Hepatocyte (in vitro differentiated cells): Measurements from ENCODE around the gene SREBF1. TPM values are rescaled to one million over a fixed set of nuclear protein-coding genes. Genes with fewer than 3 reads are reported as not detected.

Experiments
- DNase-seq: peaks from one replicate; pipeline ENCODE4 v3.0.0-alpha.2; 2016; ENCODE audit warnings: low spot score
- H2AFZ ChIP-seq: fragments of 200-600 bp; sonication (generic); 2 replicates; pipeline ENCODE4 v1.6.0; 2016; ENCODE audit warnings: antibody characterized with exemption, mild to moderate bottlenecking
- H3K27ac ChIP-seq: fragments of 200-600 bp; sonication (generic); 2 replicates; pipeline ENCODE4 v1.5.1; 2016; ENCODE audit warnings: mild to moderate bottlenecking
- H3K27me3 ChIP-seq: fragments of 200-600 bp; sonication (generic); 2 replicates; pipeline ENCODE4 v1.6.1; 2016
- H3K36me3 ChIP-seq: fragments of 200-600 bp; sonication (generic); replicated peaks from 2 replicates; pipeline ENCODE4 v1.5.1; 2016; ENCODE audit warnings: low read depth; ENCODE audit not compliant: insufficient read depth
- H3K4me1 ChIP-seq: fragments of 200-600 bp; sonication (generic); 2 replicates; pipeline ENCODE4 v1.5.1; 2016; ENCODE audit warnings: mild to moderate bottlenecking, moderate library complexity; ENCODE audit not compliant: insufficient read depth
- H3K4me2 ChIP-seq: fragments of 200-600 bp; sonication (generic); 2 replicates; pipeline ENCODE4 v1.6.0; 2016
- H3K4me3 ChIP-seq: fragments of 200-600 bp; sonication (generic); 2 replicates; pipeline ENCODE4 v1.5.1; 2016; ENCODE audit warnings: mild to moderate bottlenecking
- H3K79me2 ChIP-seq: fragments of 200-600 bp; sonication (generic); 2 replicates; pipeline ENCODE4 v1.6.0; 2017; ENCODE audit warnings: mild to moderate bottlenecking
- H3K9me2 ChIP-seq: fragments of 200-600 bp; sonication (generic); replicated peaks from 2 replicates; pipeline ENCODE4 v1.6.0; 2017; ENCODE audit warnings: mild to moderate bottlenecking; ENCODE audit not compliant: insufficient read depth
- H3K9me3 ChIP-seq: fragments of 200-600 bp; sonication (generic); 2 replicates; pipeline ENCODE4 v1.5.1; 2016; ENCODE audit warnings: low read depth, mild to moderate bottlenecking
- H4K20me1 ChIP-seq: fragments of 200-600 bp; sonication (generic); 2 replicates; pipeline ENCODE4 v1.6.0; 2016; ENCODE audit warnings: mild to moderate bottlenecking; ENCODE audit not compliant: insufficient read depth, poor library complexity, severe bottlenecking
- EZH2 ChIP-seq: fragments of 200-600 bp; sonication (generic); IDR thresholded peaks from 2 replicates; pipeline ENCODE4 v1.6.1; 2016; ENCODE audit warnings: antibody characterized with exemption, mild to moderate bottlenecking, borderline replicate concordance
- EZH2phosphoT487 ChIP-seq: fragments of 200-600 bp; sonication (generic); IDR thresholded peaks from one replicate; pipeline ENCODE4 v1.6.1; 2018; ENCODE audit warnings: antibody characterized with exemption, mild to moderate bottlenecking, low read depth, moderate library complexity; ENCODE audit not compliant: unreplicated experiment, severe bottlenecking
- WGBS: methylation state at CpG from one replicate; pipeline ENCODE4 v1.1.6; 2016; ENCODE audit warnings: low lambda C conversion rate; ENCODE audit errors: missing lambda C conversion rate; 5-methylcytosine and 5-hydroxymethylcytosine counted together
- polyA plus RNA-seq: library from polyadenylated mRNA; unstranded; fragments of >200 nt; fragmentation: Nextera tagmentation; extraction: Ambion mirVana; gene quantifications from 2 replicates; pipeline ENCODE4 v1.2.1, GENCODE V29; 2016
- total RNA-seq: library from RNA; depleted of rRNA; stranded (reverse); fragments of >200 nt; gene quantifications from 2 replicates; pipeline ENCODE4 v1.2.3, GENCODE V29; 2014
- TF ChIP-seq, protein P1 (sequence below): fragments of 200-600 bp; sonication (generic); IDR thresholded peaks from 2 replicates; pipeline ENCODE4 v1.5.1; 2016; ENCODE audit warnings: antibody characterized with exemption, mild to moderate bottlenecking; ENCODE audit not compliant: poor library complexity

The SREBF1 gene
- total and polyA plus RNA-seq, 2 experiments from 2014 or later, result 57.1 to 140 TPM

DNA sequence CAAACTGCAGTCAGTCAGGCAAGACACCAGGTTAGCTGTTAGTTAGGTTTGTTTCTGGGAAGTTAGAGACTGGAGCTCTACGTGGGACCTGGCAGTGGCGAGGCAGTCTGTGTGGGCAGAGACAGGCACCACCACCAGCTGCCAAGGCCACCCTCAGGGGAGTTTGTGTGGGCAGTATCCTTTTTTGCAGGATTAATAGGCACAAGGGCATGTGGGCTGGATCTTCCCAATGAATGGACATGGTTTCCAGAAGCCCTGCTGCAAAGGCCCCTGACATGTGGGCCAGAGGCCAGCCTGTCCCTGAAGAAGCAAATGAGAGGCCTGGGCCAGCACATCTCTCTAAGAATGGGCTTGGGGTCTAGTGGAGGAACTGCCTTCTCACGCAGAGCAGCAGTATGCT is 19.2 kb upstream of the SREBF1 start:
- no peak for DNase-seq
- no peaks in the 10 kb centered on the region for H3K79me2 ChIP-seq
- 83% methylated on average over 3 of the region's 3 CpGs for WGBS
- peaks cover 3% of the 10 kb centered on the region for H3K36me3 ChIP-seq
- H3K27ac ChIP-seq, result peak overlapping the region; percentile 91
- H3K9me3 ChIP-seq, result no peaks in the 10 kb centered on the region
- no peaks in the 10 kb centered on the region for H4K20me1 ChIP-seq
- no peaks in the 10 kb centered on the region for H3K27me3 ChIP-seq
- TF ChIP-seq EZH2 (no peak), EZH2phosphoT487 (no peak)
- TF ChIP-seq, protein P1, sequence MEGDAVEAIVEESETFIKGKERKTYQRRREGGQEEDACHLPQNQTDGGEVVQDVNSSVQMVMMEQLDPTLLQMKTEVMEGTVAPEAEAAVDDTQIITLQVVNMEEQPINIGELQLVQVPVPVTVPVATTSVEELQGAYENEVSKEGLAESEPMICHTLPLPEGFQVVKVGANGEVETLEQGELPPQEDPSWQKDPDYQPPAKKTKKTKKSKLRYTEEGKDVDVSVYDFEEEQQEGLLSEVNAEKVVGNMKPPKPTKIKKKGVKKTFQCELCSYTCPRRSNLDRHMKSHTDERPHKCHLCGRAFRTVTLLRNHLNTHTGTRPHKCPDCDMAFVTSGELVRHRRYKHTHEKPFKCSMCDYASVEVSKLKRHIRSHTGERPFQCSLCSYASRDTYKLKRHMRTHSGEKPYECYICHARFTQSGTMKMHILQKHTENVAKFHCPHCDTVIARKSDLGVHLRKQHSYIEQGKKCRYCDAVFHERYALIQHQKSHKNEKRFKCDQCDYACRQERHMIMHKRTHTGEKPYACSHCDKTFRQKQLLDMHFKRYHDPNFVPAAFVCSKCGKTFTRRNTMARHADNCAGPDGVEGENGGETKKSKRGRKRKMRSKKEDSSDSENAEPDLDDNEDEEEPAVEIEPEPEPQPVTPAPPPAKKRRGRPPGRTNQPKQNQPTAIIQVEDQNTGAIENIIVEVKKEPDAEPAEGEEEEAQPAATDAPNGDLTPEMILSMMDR, result no peak
- H2AFZ ChIP-seq, result no peak overlapping the region
- H3K4me3 ChIP-seq, result no peak overlapping the region
- H3K4me2 ChIP-seq, result no peak overlapping the region
- H3K4me1 ChIP-seq, result peaks cover 37% of the 10 kb centered on the region
- H3K9me2 ChIP-seq, result no peaks in the 10 kb centered on the region

DNA sequence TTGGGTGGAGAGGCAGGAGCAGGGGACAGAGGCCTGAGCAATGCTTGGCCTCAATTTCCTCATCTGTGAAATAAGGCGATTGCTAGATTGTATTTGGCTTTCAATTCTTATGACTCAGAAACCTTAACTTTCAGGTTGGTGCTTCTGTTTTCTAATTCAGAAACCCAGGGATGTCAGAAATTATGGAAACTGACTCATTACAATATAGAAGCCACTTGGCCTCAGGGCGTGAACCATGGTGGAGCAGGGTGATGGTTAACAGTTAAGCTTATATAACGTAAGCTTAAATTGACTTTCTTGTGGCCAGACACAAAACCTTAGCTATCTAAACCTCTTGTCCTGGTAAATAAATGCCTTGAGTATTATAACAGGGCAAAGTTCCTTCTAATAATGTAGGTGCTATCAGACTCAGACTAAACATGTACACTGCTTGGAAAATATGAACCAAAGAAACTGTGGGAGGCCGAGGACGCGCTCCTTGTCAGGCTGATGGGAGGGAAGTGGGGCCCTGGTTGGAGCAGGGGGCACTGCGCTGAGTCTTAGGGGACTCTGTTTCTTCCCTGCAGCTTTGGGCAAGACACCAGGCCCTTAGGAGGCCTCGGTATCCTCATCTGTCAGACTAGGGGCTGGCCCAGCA is 17.1 kb upstream of the SREBF1 start:
- Histone ChIP-seq H3K9me3 (no peaks in the 10 kb centered on the region), H3K27ac (peak overlapping the region; percentile 91), H3K79me2 (no peaks in the 10 kb centered on the region), H3K9me2 (no peaks in the 10 kb centered on the region), H3K4me1 (peaks cover 50% of the 10 kb centered on the region), H3K4me2 (no peak overlapping the region), H4K20me1 (no peaks in the 10 kb centered on the region), H3K27me3 (no peaks in the 10 kb centered on the region), H3K36me3 (peaks cover 3% of the 10 kb centered on the region), H3K4me3 (no peak overlapping the region), H2AFZ (no peak overlapping the region)
- DNase-seq, result no peak
- WGBS, result 78% methylated on average over 8 of the region's 8 CpGs
- TF ChIP-seq, protein P1, result no peak
- TF ChIP-seq EZH2 (no peak), EZH2phosphoT487 (no peak)

DNA sequence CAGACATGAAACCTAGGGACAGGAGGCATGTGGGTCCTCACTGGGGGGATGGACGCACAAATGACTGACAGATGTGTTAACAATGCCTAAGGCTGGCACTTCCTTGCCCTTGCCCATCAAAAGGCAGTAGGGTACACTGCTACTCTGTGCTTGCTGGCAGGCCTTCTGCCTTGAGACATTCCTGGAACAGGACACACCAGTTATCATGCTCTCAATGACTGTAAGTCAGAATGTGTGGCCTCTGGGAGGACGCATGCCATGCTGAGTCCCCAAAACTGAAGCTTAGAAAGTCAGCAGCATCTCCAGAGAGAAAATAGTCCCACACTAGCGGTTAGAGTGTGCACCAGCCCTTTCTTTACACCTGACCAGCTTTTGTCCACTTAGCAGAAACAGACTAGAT is 16.1 kb upstream of the SREBF1 start:
- 93% methylated on average over 3 of the region's 3 CpGs for WGBS
- peaks cover 50% of the 10 kb centered on the region for H3K4me1 ChIP-seq

More for the DNA sequence above, 16.1 kb upstream of the SREBF1 start:
- Histone ChIP-seq H2AFZ (no peak overlapping the region), H3K36me3 (peaks cover 1% of the 10 kb centered on the region), H3K27me3 (no peaks in the 10 kb centered on the region), H3K27ac (peak overlapping the region; percentile 91), H3K4me3 (no peak overlapping the region), H4K20me1 (no peaks in the 10 kb centered on the region), H3K4me2 (no peak overlapping the region), H3K79me2 (no peaks in the 10 kb centered on the region), H3K9me3 (no peaks in the 10 kb centered on the region), H3K9me2 (no peaks in the 10 kb centered on the region)
- TF ChIP-seq, protein P1, result no peak
- no peak for TF ChIP-seq EZH2
- TF ChIP-seq EZH2phosphoT487, result no peak
- no peak for DNase-seq
